Body of pancreas (tissue), 4 donors: ENCODE measurements around the gene DCUN1D1.

Experiments
- POLR2A ChIP-seq, 3 donors: fragments of 450-650 bp; IDR thresholded peaks; one replicate each; pipeline ENCODE4 v1.6.1; 2016; ENCODE audit warnings: antibody characterized with exemption in 3 of 3, mild to moderate bottlenecking in 2 of 3
- TF ChIP-seq, protein P1 (sequence below), 7 experiments: fragments of 450-650 bp in 4 of 7; fragments of 200-600 bp in 3 of 7; sonication (generic) in 3 of 7; IDR thresholded peaks; one replicate each; pipeline ENCODE4 v1.5.1; 2016 to 2019; ENCODE audit warnings: antibody characterized with exemption in 7 of 7

DNA sequence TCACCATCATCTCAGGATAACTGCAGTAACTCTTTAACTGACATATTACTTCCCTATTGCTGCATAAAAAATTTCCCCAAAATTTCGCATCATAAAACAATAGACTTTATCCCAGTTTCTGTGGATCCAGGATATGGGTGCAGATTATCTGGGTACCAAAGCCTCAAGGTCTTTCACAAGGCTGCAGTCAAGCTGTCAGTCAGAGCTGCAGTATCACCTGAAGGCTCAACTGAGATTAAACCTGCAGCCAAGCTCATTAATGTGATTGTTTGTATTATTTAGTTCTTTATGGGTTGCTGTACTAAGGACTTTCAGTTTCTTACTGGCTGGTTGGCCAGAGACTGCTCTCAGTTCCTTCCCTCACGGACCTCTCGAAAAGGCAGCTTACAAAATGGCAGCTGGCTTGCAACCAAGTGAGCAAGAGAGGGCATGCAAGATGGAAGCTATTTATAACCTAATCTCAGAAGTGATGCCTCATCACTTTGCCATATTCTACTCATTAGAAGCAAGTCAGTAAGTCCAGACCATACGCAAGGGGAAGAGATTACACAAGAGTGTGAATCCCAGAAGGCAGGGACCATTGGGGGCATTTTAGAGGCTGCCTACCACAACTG, 54.9 kb downstream of the DCUN1D1 start:
- TF ChIP-seq, protein P1, sequence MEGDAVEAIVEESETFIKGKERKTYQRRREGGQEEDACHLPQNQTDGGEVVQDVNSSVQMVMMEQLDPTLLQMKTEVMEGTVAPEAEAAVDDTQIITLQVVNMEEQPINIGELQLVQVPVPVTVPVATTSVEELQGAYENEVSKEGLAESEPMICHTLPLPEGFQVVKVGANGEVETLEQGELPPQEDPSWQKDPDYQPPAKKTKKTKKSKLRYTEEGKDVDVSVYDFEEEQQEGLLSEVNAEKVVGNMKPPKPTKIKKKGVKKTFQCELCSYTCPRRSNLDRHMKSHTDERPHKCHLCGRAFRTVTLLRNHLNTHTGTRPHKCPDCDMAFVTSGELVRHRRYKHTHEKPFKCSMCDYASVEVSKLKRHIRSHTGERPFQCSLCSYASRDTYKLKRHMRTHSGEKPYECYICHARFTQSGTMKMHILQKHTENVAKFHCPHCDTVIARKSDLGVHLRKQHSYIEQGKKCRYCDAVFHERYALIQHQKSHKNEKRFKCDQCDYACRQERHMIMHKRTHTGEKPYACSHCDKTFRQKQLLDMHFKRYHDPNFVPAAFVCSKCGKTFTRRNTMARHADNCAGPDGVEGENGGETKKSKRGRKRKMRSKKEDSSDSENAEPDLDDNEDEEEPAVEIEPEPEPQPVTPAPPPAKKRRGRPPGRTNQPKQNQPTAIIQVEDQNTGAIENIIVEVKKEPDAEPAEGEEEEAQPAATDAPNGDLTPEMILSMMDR (IDR thresholded peaks at IDR 0.05) = no peak
- no peak for TF ChIP-seq POLR2A (IDR thresholded peaks at IDR 0.05)
